IMR-90 (cell line): ENCODE data around the gene BLVRB. TPM values are rescaled to one million over a fixed set of nuclear protein-coding genes. Genes with fewer than 3 reads are reported as not detected.

Source experiments
- ATAC-seq: fragments of 200-7000 bp; cut with Tn5 transposase; 2 replicates; pipeline ENCODE4 v1.9.1; 2020; ENCODE audit warnings: low read depth, mild to moderate bottlenecking, moderate library complexity
- BruUV-seq: library from RNA; stranded (reverse); fragments of 400-500 nt; replicated peaks from 2 replicates; lab custom pipeline; 2021; lab: Mats Ljungman, UMichigan
- CTCF ChIA-PET: fragments of 300-600 bp; formaldehyde crosslinking; extraction: SDS; loops from one replicate; lab custom pipeline; 2021; ENCODE audit warnings: antibody characterized with exemption; lab: Yijun Ruan, JAX
- POLR2A ChIA-PET: fragments of 300-600 bp; sonication (Branson Sonifier 250); formaldehyde crosslinking; loops from one replicate; lab custom pipeline; 2022; ENCODE audit warnings: antibody characterized with exemption; ENCODE audit not compliant: unreplicated experiment; lab: Charles Lee
- DNase-seq: peaks from one replicate; pipeline ENCODE4 v3.0.0; 2013
- H2AFZ ChIP-seq: replicated peaks from 2 replicates; pipeline ENCODE3; 2013; ENCODE audit warnings: low read length, mild to moderate bottlenecking; ENCODE audit not compliant: poor library complexity
- H2AK5ac ChIP-seq: 2 replicates; pipeline ENCODE4 v1.6.1; 2013; ENCODE audit warnings: low read depth, low read length, inconsistent platforms
- H2AK9ac ChIP-seq: replicated peaks from 2 replicates; pipeline ENCODE3; 2013; ENCODE audit warnings: mild to moderate bottlenecking, low read depth, low read length, moderate library complexity; ENCODE audit not compliant: poor library complexity
- H2BK120ac ChIP-seq: 2 replicates; pipeline ENCODE4 v1.6.1; 2013; ENCODE audit warnings: low read depth, low read length, inconsistent platforms
- H2BK15ac ChIP-seq: 3 replicates; pipeline ENCODE4 v1.6.1; 2013; ENCODE audit warnings: low read depth, low read length, inconsistent platforms
- H2BK20ac ChIP-seq: 2 replicates; pipeline ENCODE4 v1.6.1; 2013; ENCODE audit warnings: low read depth, mild to moderate bottlenecking, inconsistent platforms, low read length, moderate library complexity
- H2BK5ac ChIP-seq: 2 replicates; pipeline ENCODE4 v1.6.1; 2013; ENCODE audit warnings: mild to moderate bottlenecking, low read depth, low read length, inconsistent platforms; ENCODE audit not compliant: poor library complexity, severe bottlenecking
- H3K14ac ChIP-seq: replicated peaks from 2 replicates; pipeline ENCODE4 v1.6.1; 2013; ENCODE audit warnings: low read depth, low read length, inconsistent platforms
- H3K18ac ChIP-seq: 2 replicates; pipeline ENCODE4 v1.6.1; 2013; ENCODE audit warnings: low read depth, low read length, control low read depth
- H3K23ac ChIP-seq: 2 replicates; pipeline ENCODE4 v1.6.1; 2013; ENCODE audit warnings: low read depth, low read length, inconsistent platforms
- H3K27ac ChIP-seq: 2 replicates; pipeline ENCODE4 v1.5.1; 2013; ENCODE audit warnings: mild to moderate bottlenecking, control low read depth, low read length; ENCODE audit not compliant: insufficient read depth
- H3K27me3 ChIP-seq: 2 replicates; pipeline ENCODE4 v1.6.1; 2013; ENCODE audit warnings: low read length; ENCODE audit not compliant: control insufficient read depth, insufficient read depth
- H3K36me3 ChIP-seq: 2 replicates; pipeline ENCODE4 v1.6.1; 2013; ENCODE audit warnings: low read length, mixed read lengths; ENCODE audit not compliant: control insufficient read depth, insufficient read depth
- H3K4ac ChIP-seq: 2 replicates; pipeline ENCODE4 v1.6.1; 2013; ENCODE audit warnings: low read depth, low read length, inconsistent platforms
- H3K4me1 ChIP-seq: 2 replicates; pipeline ENCODE4 v1.6.1; 2013; ENCODE audit warnings: low read length, mixed read lengths; ENCODE audit not compliant: control insufficient read depth, insufficient read depth
- H3K4me2 ChIP-seq: 2 replicates; pipeline ENCODE4 v1.6.1; 2013; ENCODE audit warnings: low read depth, mild to moderate bottlenecking, control low read depth, low read length, moderate library complexity
- H3K4me3 ChIP-seq: 2 replicates; pipeline ENCODE4 v1.5.1; 2013; ENCODE audit warnings: low read depth, mild to moderate bottlenecking, control low read depth, low read length, moderate library complexity; ENCODE audit not compliant: insufficient read depth
- H3K56ac ChIP-seq: 2 replicates; pipeline ENCODE4 v1.6.1; 2013; ENCODE audit warnings: low read length, inconsistent platforms; ENCODE audit not compliant: insufficient read depth; ENCODE audit errors: extremely low read depth
- H3K79me1 ChIP-seq, 2 experiments: 2 replicates each; pipeline ENCODE4 v1.6.1; 2013; ENCODE audit warnings: low read length in 2 of 2, inconsistent platforms in 1 of 2, low read depth in 1 of 2
- H3K9ac ChIP-seq: 2 replicates; pipeline ENCODE4 v1.6.1; 2013; ENCODE audit warnings: low read depth, low read length, control low read depth
- H3K9me1 ChIP-seq: 2 replicates; pipeline ENCODE4 v1.6.1; 2013; ENCODE audit warnings: low read length, inconsistent platforms; ENCODE audit not compliant: insufficient read depth
- H3K9me3 ChIP-seq: 2 replicates; pipeline ENCODE4 v1.6.1; 2013; ENCODE audit warnings: low read length; ENCODE audit not compliant: control insufficient read depth, insufficient read depth
- H4K20me1 ChIP-seq: 2 replicates; pipeline ENCODE4 v1.6.1; 2013; ENCODE audit warnings: low read length, inconsistent platforms; ENCODE audit not compliant: insufficient read depth
- H4K5ac ChIP-seq: 2 replicates; pipeline ENCODE4 v1.6.1; 2013; ENCODE audit warnings: mild to moderate bottlenecking, low read depth, low read length, control low read depth
- H4K8ac ChIP-seq, 2 experiments: 2 replicates each; pipeline ENCODE4 v1.6.1; 2013; ENCODE audit warnings: low read depth in 2 of 2, low read length in 2 of 2, control low read depth in 1 of 2, inconsistent platforms in 1 of 2
- H4K91ac ChIP-seq: 2 replicates; pipeline ENCODE4 v1.6.1; 2013; ENCODE audit warnings: low read depth, low read length, inconsistent platforms; ENCODE audit not compliant: insufficient read depth
- BHLHE40 ChIP-seq: fragments of 150-350 bp; IDR thresholded peaks from 2 replicates; pipeline ENCODE4 v1.6.1; 2016; ENCODE audit warnings: mild to moderate bottlenecking, low read depth, low read length
- CHD1 ChIP-seq: IDR thresholded peaks from 2 replicates; pipeline ENCODE4 v1.6.1; 2012; ENCODE audit warnings: low read depth, low read length, improper control_type of control experiment
- CTCF ChIP-seq: conservative IDR thresholded peaks from 2 replicates; pipeline ENCODE4 v1.5.1; 2012; ENCODE audit warnings: mild to moderate bottlenecking, low read depth, low read length, improper control_type of control experiment
- FOS ChIP-seq: fragments of 150-350 bp; IDR thresholded peaks from 2 replicates; pipeline ENCODE4 v1.6.1; 2016; ENCODE audit warnings: low read depth, low read length
- MAZ ChIP-seq: IDR thresholded peaks from 2 replicates; pipeline ENCODE4 v1.6.1; 2012; ENCODE audit warnings: low read depth, mild to moderate bottlenecking, low read length, improper control_type of control experiment, moderate library complexity, borderline replicate concordance
- POLR2A ChIP-seq: IDR thresholded peaks from 2 replicates; pipeline ENCODE4 v1.6.1; 2012; ENCODE audit warnings: mild to moderate bottlenecking, low read depth, low read length
- RAD21 ChIP-seq: IDR thresholded peaks from 2 replicates; pipeline ENCODE4 v1.6.1; 2012; ENCODE audit warnings: low read length, improper control_type of control experiment
- RCOR1 ChIP-seq: IDR thresholded peaks from 2 replicates; pipeline ENCODE4 v1.6.1; 2012; ENCODE audit warnings: mild to moderate bottlenecking, low read length, improper control_type of control experiment; ENCODE audit not compliant: insufficient replicate concordance
- RFX5 ChIP-seq: IDR thresholded peaks from 2 replicates; pipeline ENCODE4 v1.8.0; 2012; ENCODE audit warnings: low read depth, mild to moderate bottlenecking, low read length, moderate library complexity
- SMC3 ChIP-seq: fragments of 150-350 bp; IDR thresholded peaks from 2 replicates; pipeline ENCODE4 v1.6.1; 2016; ENCODE audit warnings: low read depth, mild to moderate bottlenecking, antibody characterized with exemption, low read length, moderate library complexity
- WGBS, 2 experiments: methylation state at CpG; one replicate each; pipeline versions ENCODE4 v1.1.5 to v1.1.7; 2013; ENCODE audit warnings: missing lambda C conversion rate in 2 of 2; ENCODE audit not compliant: insufficient read length in 1 of 2; ENCODE audit errors: extremely low coverage in 2 of 2; 5-methylcytosine and 5-hydroxymethylcytosine counted together
- dilution Hi-C: fragments of 300-500 bp; cut with HindIII; formaldehyde crosslinking; loops from one replicate; pipeline ENCODE4 v1.14.3; 2018; ENCODE audit warnings: low sequenced_read_pairs; ENCODE audit not compliant: unreplicated experiment
- in situ Hi-C: fragments of 300-500 bp; cut with MboI; formaldehyde crosslinking; loops from 3 replicates; pipeline ENCODE4 v1.14.3; 2019; ENCODE audit warnings: low sequenced_read_pairs, inconsistent platforms, mixed read lengths
- intact Hi-C: fragments of 100-400 bp; cut with micrococcal nuclease; formaldehyde crosslinking; loops from 2 replicates; pipeline ENCODE4 v1.10.0; 2022
- polyA plus RNA-seq, 3 experiments: library from polyadenylated mRNA; depleted of rRNA; stranded (reverse); fragments of >200 nt; gene quantifications; 2 replicates each; pipeline ENCODE4 v1.2.3, GENCODE V29; 2012; ENCODE audit warnings: low replicate concordance in 1 of 3
- total RNA-seq: library from RNA; depleted of rRNA; stranded (reverse); fragments of >200 nt; gene quantifications from 2 replicates; pipeline ENCODE4 v1.2.3, GENCODE V29; 2012
- TF ChIP-seq, protein P1 (sequence below): fragments of 150-350 bp; IDR thresholded peaks from 2 replicates; pipeline ENCODE4 v1.6.1; 2017; ENCODE audit warnings: mild to moderate bottlenecking, antibody characterized with exemption, low read length, low read depth
- TF ChIP-seq, protein P2 (sequence below): fragments of 150-350 bp; IDR thresholded peaks from 2 replicates; pipeline ENCODE4 v1.6.1; 2016; ENCODE audit warnings: low read depth, mild to moderate bottlenecking, low read length, moderate library complexity, borderline replicate concordance

Gene BLVRB
- total and polyA plus RNA-seq, 2 of the 4 experiments (the other 2 are of a cell fraction): 65.2 to 102 TPM

DNA sequence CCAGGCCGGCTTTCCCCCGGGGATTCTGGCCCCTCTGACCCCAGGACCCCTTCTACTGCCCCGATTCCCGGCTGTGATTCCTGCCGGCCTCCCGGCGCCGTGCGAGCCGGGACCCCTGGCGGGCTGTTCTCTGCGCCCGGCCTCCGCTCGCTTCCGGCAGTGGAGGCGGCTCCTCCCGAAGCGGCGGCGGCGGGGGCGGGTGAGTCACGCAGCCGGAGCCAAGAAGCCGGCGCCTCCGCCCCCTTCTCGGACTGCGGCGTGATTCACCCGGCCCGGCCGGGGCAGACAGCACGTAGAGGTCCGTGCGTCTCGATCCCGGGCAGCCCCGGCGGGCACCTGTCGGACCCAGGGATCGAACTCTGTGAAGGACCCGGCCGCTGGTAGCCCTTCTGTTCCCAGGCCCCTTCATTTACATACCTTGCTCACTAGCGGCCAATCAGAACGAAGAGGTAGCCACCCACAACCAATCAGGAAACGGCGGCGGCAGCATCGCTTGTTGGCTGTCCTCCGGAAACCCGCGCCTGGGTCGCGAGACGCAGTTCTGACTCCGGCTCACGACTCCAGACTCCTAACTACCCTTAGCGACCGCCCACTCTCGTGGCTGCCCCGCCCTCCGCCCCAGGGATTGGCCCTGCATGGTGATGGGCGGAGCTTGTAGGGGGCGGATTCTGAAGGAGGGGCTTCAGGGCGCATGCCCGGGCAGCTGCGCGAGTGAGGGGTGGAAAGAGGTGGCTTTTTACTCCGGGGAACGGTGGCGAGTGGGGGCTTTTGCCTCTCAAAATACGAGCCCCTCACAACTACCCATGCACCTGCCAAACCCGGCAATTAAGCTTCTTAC lies 39.9 kb downstream of the BLVRB start, which contains the start of gene SERTAD1:
Gene SERTAD1, minus strand, starts transcription at position 543 of the 838 bp plus-strand sequence. CDS start 2,446 bp downstream, outside the sequence.
- Histone ChIP-seq H3K4me2 (peak within 1 kb of the TSS; percentile 93), H3K27ac (peak within 1 kb of the TSS; percentile 98), H3K9me3 (no peaks in the 10 kb centered on the region), H3K18ac (peak within 1 kb of the TSS; percentile 89), H4K20me1 (peaks cover 10% of the 10 kb centered on the region), H4K8ac (peak within 1 kb of the TSS; percentile 93 to 100), H3K4me1 (peaks cover 2% of the 10 kb centered on the region; the same call in 1 of the 2 replicates), H3K56ac (peak within 1 kb of the TSS; percentile 100), H2BK5ac (peak within 1 kb of the TSS; percentile 90), H3K27me3 (no peaks in the 10 kb centered on the region), H2BK120ac (peak within 1 kb of the TSS; percentile 82), H2AFZ (peak within 1 kb of the TSS; percentile 93), H2AK5ac (peak within 1 kb of the TSS; percentile 98), H4K5ac (peak within 1 kb of the TSS; percentile 81), H3K9ac (peak within 1 kb of the TSS; percentile 98), H3K9me1 (no peaks in the 10 kb centered on the region), H4K91ac (peak within 1 kb of the TSS; percentile 95), H2BK15ac (peak within 1 kb of the TSS; percentile 69), H3K79me1 (peaks cover 6 to 30% of the 10 kb centered on the region in 2 experiments; a peak in 2 of 4 replicates), H3K23ac (peak within 1 kb of the TSS; percentile 100), H3K4me3 (peak within 1 kb of the TSS; percentile 71), H2BK20ac (peak within 1 kb of the TSS; percentile 30; the same call in 1 of the 2 replicates), H3K4ac (peak within 1 kb of the TSS; percentile 96), H3K14ac (peak within 1 kb of the TSS; percentile 99), H2AK9ac (peak within 1 kb of the TSS; percentile 97), H3K36me3 (peaks cover 12% of the 10 kb centered on the region)
- dilution Hi-C loops: no loop called here
- POLR2A ChIA-PET: interaction anchor here (0.7 to 0.8 kb wide), 2 partner anchors 8 to 59 kb away, joined by 3 to 4 read pairs; no protein-coding TSS in a partner anchor
- no TSS peak for BruUV-seq
- 1% methylated on average over 28 of the region's 75 CpGs; no CpG with 5 or more reads in 1 of the 2 experiments for WGBS, 2 experiments
- in situ Hi-C loops: no loop called here
- ATAC-seq: peak; percentile 90
- CTCF ChIA-PET: interaction anchor here (0.7 to 1.1 kb wide), 2 partner anchors 38 to 50 kb away, joined by 3 to 6 read pairs; no protein-coding TSS in a partner anchor
- DNase-seq: peak; percentile 99
- intact Hi-C loops: loop anchor here (1.0 to 10.0 kb wide), 2 partner anchors 18 to 121 kb away; no protein-coding TSS in a partner anchor
- TF ChIP-seq BHLHE40 (peak; percentile 19; the same call in 1 of the 2 replicates), RCOR1 (peak; percentile 80), FOS (peak; percentile 75), RFX5 (peak; percentile 74), POLR2A (peak; percentile 99), CHD1 (peak; percentile 60; the same call in 1 of the 2 replicates), SMC3 (0 out of 2 replicates have a peak, but pooled peaks have one; percentile 5), MAZ (peak; percentile 55; the same call in 1 of the 2 replicates), CTCF (peak; percentile 49), RAD21 (no peak)
- TF ChIP-seq, protein P1, sequence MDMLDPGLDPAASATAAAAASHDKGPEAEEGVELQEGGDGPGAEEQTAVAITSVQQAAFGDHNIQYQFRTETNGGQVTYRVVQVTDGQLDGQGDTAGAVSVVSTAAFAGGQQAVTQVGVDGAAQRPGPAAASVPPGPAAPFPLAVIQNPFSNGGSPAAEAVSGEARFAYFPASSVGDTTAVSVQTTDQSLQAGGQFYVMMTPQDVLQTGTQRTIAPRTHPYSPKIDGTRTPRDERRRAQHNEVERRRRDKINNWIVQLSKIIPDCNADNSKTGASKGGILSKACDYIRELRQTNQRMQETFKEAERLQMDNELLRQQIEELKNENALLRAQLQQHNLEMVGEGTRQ: no peak
- TF ChIP-seq, protein P2, sequence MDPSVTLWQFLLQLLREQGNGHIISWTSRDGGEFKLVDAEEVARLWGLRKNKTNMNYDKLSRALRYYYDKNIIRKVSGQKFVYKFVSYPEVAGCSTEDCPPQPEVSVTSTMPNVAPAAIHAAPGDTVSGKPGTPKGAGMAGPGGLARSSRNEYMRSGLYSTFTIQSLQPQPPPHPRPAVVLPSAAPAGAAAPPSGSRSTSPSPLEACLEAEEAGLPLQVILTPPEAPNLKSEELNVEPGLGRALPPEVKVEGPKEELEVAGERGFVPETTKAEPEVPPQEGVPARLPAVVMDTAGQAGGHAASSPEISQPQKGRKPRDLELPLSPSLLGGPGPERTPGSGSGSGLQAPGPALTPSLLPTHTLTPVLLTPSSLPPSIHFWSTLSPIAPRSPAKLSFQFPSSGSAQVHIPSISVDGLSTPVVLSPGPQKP: no peak
